Measurements from ENCODE around the gene TTC22. TPM values are rescaled to one million over a fixed set of nuclear protein-coding genes. Genes with fewer than 3 reads are reported as not detected.

Gene TTC22
- total and polyA plus RNA-seq, 2 donors from 2014 or later, result 9.6 to 16.5 TPM

DNA sequence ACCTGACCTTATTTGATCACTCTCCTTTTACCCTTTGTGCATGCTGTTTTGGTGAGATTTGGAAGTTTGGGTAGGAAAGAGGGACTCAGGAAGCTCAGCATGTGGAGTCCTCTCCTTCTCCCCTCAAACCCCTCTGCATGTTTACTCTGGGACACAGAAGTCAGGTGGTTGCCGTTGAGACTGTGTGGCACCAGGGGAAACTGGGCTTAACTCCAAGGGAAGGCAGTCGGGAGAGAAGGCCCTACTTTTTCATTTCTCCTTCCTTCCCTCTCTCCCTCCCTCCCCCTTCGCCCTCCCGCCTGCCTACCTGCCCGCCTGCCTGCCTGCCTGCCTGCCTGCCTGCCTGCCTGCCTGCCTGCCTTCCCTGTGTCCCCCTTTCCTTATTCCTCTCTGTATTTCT is 34.8 kb upstream of the TTC22 start:
- no peaks in the 10 kb centered on the region for H3K36me3 ChIP-seq (ENCODE audit: control insufficient read depth in 2 of 3, insufficient read depth in 3 of 3, low read length in 3 of 3)
- H3K27me3 ChIP-seq (ENCODE audit: control insufficient read depth, insufficient read depth, low read length), result no peaks in the 10 kb centered on the region
- H3K4me3 ChIP-seq (ENCODE audit: low read length in 3 of 3), result no peak overlapping the region
- FAIRE-seq (no peak), DNase-seq (no peak)
- no peaks in the 10 kb centered on the region for H3K9me3 ChIP-seq (ENCODE audit: control insufficient read depth in 2 of 3, insufficient read depth in 1 of 3, low read length in 3 of 3)
- TF ChIP-seq CTCF (IDR thresholded peaks at IDR 0.05; ENCODE audit: borderline replicate concordance, extremely low read depth, insufficient read depth), result no peak
- intact Hi-C loops (cut with DNase I), result no loop called here
- no peak overlapping the region for H3K27ac ChIP-seq (ENCODE audit: low read depth in 2 of 2, low read length in 2 of 2)
- no peak overlapping the region for H3K9ac ChIP-seq (ENCODE audit: low read length in 3 of 3)
- no peaks in the 10 kb centered on the region for H3K4me1 ChIP-seq (ENCODE audit: control insufficient read depth in 2 of 3, insufficient read depth in 2 of 3, low read depth in 1 of 3, low read length in 3 of 3)

GRCh38 chr1:54835131-54835898 is 34.2 kb upstream of the TTC22 start:
- no peaks in the 10 kb centered on the region for H3K4me1 ChIP-seq (ENCODE audit: control insufficient read depth in 2 of 3, insufficient read depth in 2 of 3, low read depth in 1 of 3, low read length in 3 of 3)
- H3K9ac ChIP-seq (ENCODE audit: low read length in 3 of 3), result no peak overlapping the region
- no peaks in the 10 kb centered on the region for H3K9me3 ChIP-seq (ENCODE audit: control insufficient read depth in 2 of 3, insufficient read depth in 1 of 3, low read length in 3 of 3)
- no peaks in the 10 kb centered on the region for H3K36me3 ChIP-seq (ENCODE audit: control insufficient read depth in 2 of 3, insufficient read depth in 3 of 3, low read length in 3 of 3)
- no peak overlapping the region for H3K27ac ChIP-seq (ENCODE audit: low read depth in 2 of 2, low read length in 2 of 2)
- no peak for FAIRE-seq
- no peak for DNase-seq
- intact Hi-C loops (cut with DNase I), result no loop called here
- no peak overlapping the region for H3K4me3 ChIP-seq (ENCODE audit: low read length in 3 of 3)
- no peak for TF ChIP-seq CTCF (IDR thresholded peaks at IDR 0.05; ENCODE audit: borderline replicate concordance, extremely low read depth, insufficient read depth)
- H3K27me3 ChIP-seq (ENCODE audit: control insufficient read depth, insufficient read depth, low read length), result no peaks in the 10 kb centered on the region

DNA sequence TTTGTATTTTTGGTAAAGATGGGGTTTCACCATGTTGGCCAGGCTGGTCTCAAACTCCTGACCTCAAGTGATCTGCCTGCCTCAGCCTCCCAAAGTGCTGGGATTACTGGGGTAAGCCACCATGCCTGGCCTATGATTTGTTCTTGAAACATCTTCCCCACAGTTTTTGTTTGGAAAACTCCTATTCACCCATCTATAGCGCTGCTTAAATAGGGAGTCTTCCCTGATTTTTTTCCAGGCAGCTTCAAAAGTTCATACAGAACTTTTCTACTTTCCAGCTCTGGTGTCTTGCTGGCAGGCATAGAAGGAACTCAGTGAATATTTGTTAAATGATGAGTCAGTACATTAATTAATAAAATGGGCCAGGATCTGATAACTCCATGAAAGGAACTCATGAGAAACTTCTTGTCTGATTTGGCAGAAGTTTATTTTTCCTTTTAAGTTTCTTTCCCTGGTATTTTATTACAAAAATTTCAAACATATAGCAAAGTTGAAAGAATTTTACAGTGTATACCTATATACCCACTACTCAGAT is 33.0 kb upstream of the TTC22 start:
- Histone ChIP-seq H3K4me3 (ENCODE audit: low read length in 3 of 3) (no peak overlapping the region), H3K9me3 (ENCODE audit: control insufficient read depth in 2 of 3, insufficient read depth in 1 of 3, low read length in 3 of 3) (no peaks in the 10 kb centered on the region), H3K4me1 (ENCODE audit: control insufficient read depth in 2 of 3, insufficient read depth in 2 of 3, low read depth in 1 of 3, low read length in 3 of 3) (no peaks in the 10 kb centered on the region), H3K9ac (ENCODE audit: low read length in 3 of 3) (no peak overlapping the region), H3K27me3 (ENCODE audit: control insufficient read depth, insufficient read depth, low read length) (no peaks in the 10 kb centered on the region), H3K27ac (ENCODE audit: low read depth in 2 of 2, low read length in 2 of 2) (no peak overlapping the region), H3K36me3 (ENCODE audit: control insufficient read depth in 2 of 3, insufficient read depth in 3 of 3, low read length in 3 of 3) (no peaks in the 10 kb centered on the region)
- no peak for TF ChIP-seq CTCF (IDR thresholded peaks at IDR 0.05; ENCODE audit: borderline replicate concordance, extremely low read depth, insufficient read depth)
- intact Hi-C loops (cut with DNase I), result no loop called here
- DNase-seq (no peak), FAIRE-seq (no peak)

Data from kidney (tissue), 14 donors.